Measurements from ENCODE around the gene FNIP2. TPM values are rescaled to one million over a fixed set of nuclear protein-coding genes. Genes with fewer than 3 reads are reported as not detected.

Gene FNIP2
- total and polyA plus RNA-seq, 11 donors: 14.5 to 87.4 (median 40.9) TPM

DNA sequence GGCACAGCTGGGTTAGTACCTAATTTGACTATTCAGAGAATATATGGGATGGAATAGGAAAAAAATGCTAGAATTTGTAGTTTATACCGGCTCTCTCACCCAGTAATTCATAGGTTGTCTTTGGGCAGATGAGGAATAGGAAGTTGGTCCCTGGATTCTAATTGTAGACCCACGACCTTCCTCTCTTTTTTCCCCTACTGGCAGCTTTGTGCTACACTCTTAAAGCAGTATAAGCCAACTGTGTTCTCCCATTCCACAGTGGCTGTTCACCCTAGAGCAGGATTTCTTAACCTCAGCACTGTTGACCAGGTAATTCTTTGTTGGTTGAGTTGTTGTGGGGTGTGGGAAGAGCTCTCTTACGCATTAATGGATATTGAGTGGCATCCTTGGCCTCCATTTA lies 92.9 kb downstream of the FNIP2 start:
- 77 to 90% (median 84%) methylated on average over 3 of the region's 3 CpGs for WGBS, 4 donors
- intact Hi-C loops (cut with DNase I): loop anchor here in 2 of 10 donors (5.0 to 10.0 kb wide), 2 partner anchors 233 to 241 kb away; partner anchors contain the start of gene RAPGEF2 (in 1 of the 2)
- no peak overlapping the region for H3K27ac ChIP-seq
- H3K4me3 ChIP-seq: no peak overlapping the region
- no peaks in the 10 kb centered on the region for H3K27me3 ChIP-seq
- no peaks in the 10 kb centered on the region for H3K9me3 ChIP-seq
- DNase-seq: no peak
- ATAC-seq: no peak
- peaks cover 0 to 10% (median 0%) of the 10 kb centered on the region in 12 donors for H3K4me1 ChIP-seq
- H3K36me3 ChIP-seq: peaks cover 0 to 95% (median 78%) of the 10 kb centered on the region in 9 donors
- TF ChIP-seq, protein P1, sequence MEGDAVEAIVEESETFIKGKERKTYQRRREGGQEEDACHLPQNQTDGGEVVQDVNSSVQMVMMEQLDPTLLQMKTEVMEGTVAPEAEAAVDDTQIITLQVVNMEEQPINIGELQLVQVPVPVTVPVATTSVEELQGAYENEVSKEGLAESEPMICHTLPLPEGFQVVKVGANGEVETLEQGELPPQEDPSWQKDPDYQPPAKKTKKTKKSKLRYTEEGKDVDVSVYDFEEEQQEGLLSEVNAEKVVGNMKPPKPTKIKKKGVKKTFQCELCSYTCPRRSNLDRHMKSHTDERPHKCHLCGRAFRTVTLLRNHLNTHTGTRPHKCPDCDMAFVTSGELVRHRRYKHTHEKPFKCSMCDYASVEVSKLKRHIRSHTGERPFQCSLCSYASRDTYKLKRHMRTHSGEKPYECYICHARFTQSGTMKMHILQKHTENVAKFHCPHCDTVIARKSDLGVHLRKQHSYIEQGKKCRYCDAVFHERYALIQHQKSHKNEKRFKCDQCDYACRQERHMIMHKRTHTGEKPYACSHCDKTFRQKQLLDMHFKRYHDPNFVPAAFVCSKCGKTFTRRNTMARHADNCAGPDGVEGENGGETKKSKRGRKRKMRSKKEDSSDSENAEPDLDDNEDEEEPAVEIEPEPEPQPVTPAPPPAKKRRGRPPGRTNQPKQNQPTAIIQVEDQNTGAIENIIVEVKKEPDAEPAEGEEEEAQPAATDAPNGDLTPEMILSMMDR (IDR thresholded peaks at IDR 0.05): no peak
- TF ChIP-seq POLR2A (IDR thresholded peaks at IDR 0.05): no peak

GRCh38 chr4:158863296-158863695 lies 94.5 kb downstream of the FNIP2 start:
- intact Hi-C loops (cut with DNase I): loop anchor here in 2 of 10 donors (5.0 to 10.0 kb wide), 2 partner anchors 232 to 239 kb away; partner anchors contain the start of gene RAPGEF2 (in 1 of the 2)
- TF ChIP-seq, protein P1 (IDR thresholded peaks at IDR 0.05): no peak
- no peak for TF ChIP-seq POLR2A (IDR thresholded peaks at IDR 0.05)
- 81 to 88% (median 86%) methylated on average over 5 of the region's 5 CpGs for WGBS, 4 donors
- Histone ChIP-seq H3K36me3 (peaks cover 0 to 99% (median 86%) of the 10 kb centered on the region in 9 donors), H3K4me3 (no peak overlapping the region), H3K4me1 (peaks cover 0 to 6% (median 0%) of the 10 kb centered on the region in 12 donors), H3K27me3 (no peaks in the 10 kb centered on the region), H3K9me3 (no peaks in the 10 kb centered on the region), H3K27ac (no peak overlapping the region)
- no peak for ATAC-seq
- no peak for DNase-seq

GRCh38 chr4:158865520-158866177 lies 96.8 kb downstream of the FNIP2 start:
- peak overlapping the region in 1 of 12 donors; percentile 2 for H3K27ac ChIP-seq
- 73 to 81% (median 80%) methylated on average over 5 of the region's 5 CpGs for WGBS, 4 donors
- H3K36me3 ChIP-seq: peaks cover 0 to 100% (median 89%) of the 10 kb centered on the region in 9 donors
- H3K4me3 ChIP-seq: no peak overlapping the region
- no peaks in the 10 kb centered on the region for H3K9me3 ChIP-seq
- peaks cover 0 to 18% (median 5%) of the 10 kb centered on the region in 12 donors for H3K4me1 ChIP-seq
- DNase-seq (no peak), ATAC-seq (no peak)
- intact Hi-C loops (cut with DNase I): loop anchor here in 2 of 10 donors (5.0 to 10.0 kb wide), 2 partner anchors 229 to 242 kb away; no protein-coding TSS in a partner anchor
- TF ChIP-seq, protein P1 (IDR thresholded peaks at IDR 0.05): no peak
- no peak for TF ChIP-seq POLR2A (IDR thresholded peaks at IDR 0.05)
- no peaks in the 10 kb centered on the region for H3K27me3 ChIP-seq

GRCh38 chr4:158869001-158869400 lies 100.2 kb downstream of the FNIP2 start:
- 88 to 93% (median 91%) methylated on average over 15 of the region's 15 CpGs for WGBS, 4 donors
- ATAC-seq: no peak
- H3K4me1 ChIP-seq: peaks cover 0 to 38% (median 12%) of the 10 kb centered on the region in 12 donors

More at GRCh38 chr4:158869001-158869400, 100.2 kb downstream of the FNIP2 start:
- Histone ChIP-seq H3K36me3 (peaks cover 0 to 99% (median 79%) of the 10 kb centered on the region in 9 donors), H3K27ac (no peak overlapping the region), H3K4me3 (no peak overlapping the region), H3K27me3 (no peaks in the 10 kb centered on the region), H3K9me3 (no peaks in the 10 kb centered on the region)
- intact Hi-C loops (cut with DNase I): loop anchor here in 2 of 10 donors (5.0 to 10.0 kb wide), 2 partner anchors 226 to 238 kb away; no protein-coding TSS in a partner anchor
- TF ChIP-seq, protein P1 (IDR thresholded peaks at IDR 0.05): no peak
- no peak for TF ChIP-seq POLR2A (IDR thresholded peaks at IDR 0.05)
- no peak for DNase-seq

Measured in heart left ventricle (tissue), 16 donors.